HS-27A (cell line): ENCODE results near the gene MYH1.

ENCODE experiments used
- DNase-seq: peaks from one replicate; pipeline ENCODE4 v3.0.0-alpha.2; 2012; ENCODE audit warnings: low read depth, missing footprints

Gene MYH1

GRCh38 chr17:10482252-10482651 lies 36.1 kb downstream of the MYH1 start:
- no peak for DNase-seq

GRCh38 chr17:10477701-10478100 lies 40.6 kb downstream of the MYH1 start:
- DNase-seq, result no peak

- DNase-seq, result no peak
These were observed 43.8 kb downstream of the MYH1 start for GRCh38 chr17:10474536-10474935.

GRCh38 chr17:10471858-10472257 lies 46.5 kb downstream of the MYH1 start:
- no peak for DNase-seq

- no peak for DNase-seq
These were observed 48.9 kb downstream of the MYH1 start, which contains the start of gene MYH4 for GRCh38 chr17:10469459-10469858. MYH4 (minus strand) TSS chr17:10469559; CDS start chr17:10466745, 2,814 bp downstream.

- DNase-seq, result no peak
These were observed 54.9 kb downstream of the MYH1 start for GRCh38 chr17:10463402-10463801.

- no peak for DNase-seq
These were observed 58.3 kb downstream of the MYH1 start for GRCh38 chr17:10460062-10460461.

- no peak for DNase-seq
These were observed 59.6 kb downstream of the MYH1 start for GRCh38 chr17:10458701-10459100.

GRCh38 chr17:10457952-10458351 lies 60.4 kb downstream of the MYH1 start:
- DNase-seq, result no peak

- DNase-seq, result no peak
These were observed 71.1 kb downstream of the MYH1 start for GRCh38 chr17:10447026-10447931.
